Brain microvascular endothelial cell (primary cell): ENCODE measurements around the gene NUDC.
A peak's percentile ranks its signal among the peaks of the same experiment; 100 is the strongest.

Experiments
- DNase-seq: peaks from one replicate; pipeline ENCODE4 v3.0.0-alpha.2; 2020
- H3K27ac ChIP-seq: fragments of 250-450 bp; sonication (Bioruptor Pico); 2 replicates; pipeline ENCODE4 v1.5.1; 2020; ENCODE audit warnings: mild to moderate bottlenecking, moderate library complexity
- H3K27me3 ChIP-seq: fragments of 250-450 bp; sonication (Bioruptor Pico); replicated peaks from 2 replicates; pipeline ENCODE4 v1.5.1; 2020; ENCODE audit warnings: mild to moderate bottlenecking
- H3K36me3 ChIP-seq: fragments of 250-450 bp; sonication (Bioruptor Pico); replicated peaks from 2 replicates; pipeline ENCODE4 v1.5.1; 2020; ENCODE audit warnings: mild to moderate bottlenecking
- H3K4me3 ChIP-seq: 2 replicates; pipeline ENCODE4 v1.5.1; 2011; ENCODE audit warnings: low read depth, mild to moderate bottlenecking, control low read depth, low read length, moderate library complexity
- CTCF ChIP-seq: IDR thresholded peaks from 2 replicates; pipeline ENCODE4 v1.5.1; 2011; ENCODE audit warnings: low read depth, mild to moderate bottlenecking, moderate library complexity, low read length, control low read depth, inconsistent platforms; ENCODE audit errors: missing control alignments
- in situ Hi-C: cut with HindIII; loops from 2 replicates; pipeline ENCODE4 v1.10.0; 2017; ENCODE audit warnings: low sequenced_read_pairs, low pct_ligation_motif_present

The NUDC gene

GRCh38 chr1:26956321-26956720, 34.8 kb downstream of the NUDC start:
- Histone ChIP-seq H3K4me3 (no peak overlapping the region), H3K36me3 (no peaks in the 10 kb centered on the region), H3K27me3 (peaks cover 10% of the 10 kb centered on the region), H3K27ac (no peak overlapping the region)
- DNase-seq = no peak
- TF ChIP-seq CTCF = no peak
- in situ Hi-C loops = loop anchor here (25.0 kb wide), 1 partner anchor 106 kb away; no protein-coding TSS in a partner anchor

- in situ Hi-C loops = loop anchor here (25.0 kb wide), 1 partner anchor 105 kb away; no protein-coding TSS in a partner anchor
- Histone ChIP-seq H3K36me3 (no peaks in the 10 kb centered on the region), H3K27me3 (peaks cover 10% of the 10 kb centered on the region), H3K27ac (no peak overlapping the region), H3K4me3 (no peak overlapping the region)
- no peak for DNase-seq
- TF ChIP-seq CTCF = no peak
These were observed 35.8 kb downstream of the NUDC start for GRCh38 chr1:26957306-26957705.

GRCh38 chr1:26959270-26959669, 37.7 kb downstream of the NUDC start:
- TF ChIP-seq CTCF = no peak
- Histone ChIP-seq H3K27ac (no peak overlapping the region), H3K27me3 (peaks cover 10% of the 10 kb centered on the region), H3K36me3 (no peaks in the 10 kb centered on the region), H3K4me3 (no peak overlapping the region)
- no peak for DNase-seq
- in situ Hi-C loops = loop anchor here (25.0 kb wide), 1 partner anchor 103 kb away; no protein-coding TSS in a partner anchor

- DNase-seq = no peak
- Histone ChIP-seq H3K4me3 (peak within 1 kb of the TSS; percentile 34), H3K27me3 (peaks cover 10% of the 10 kb centered on the region), H3K36me3 (no peaks in the 10 kb centered on the region), H3K27ac (no peak within 1 kb of the TSS)
- in situ Hi-C loops = loop anchor here (25.0 kb wide), 1 partner anchor 102 kb away; no protein-coding TSS in a partner anchor
- no peak for TF ChIP-seq CTCF
These were observed 38.4 kb downstream of the NUDC start, which contains the start of gene KDF1 for GRCh38 chr1:26959722-26960624. TSS of gene KDF1 (minus strand) at chr1:26960468. CDS start at chr1:26952380, 8,088 bp downstream.

GRCh38 chr1:26960625-26960966, 39.1 kb downstream of the NUDC start:
- TF ChIP-seq CTCF = no peak
- no peak overlapping the region for H3K27ac ChIP-seq
- no peaks in the 10 kb centered on the region for H3K36me3 ChIP-seq
- in situ Hi-C loops = loop anchor here (25.0 kb wide), 1 partner anchor 102 kb away; no protein-coding TSS in a partner anchor
- DNase-seq = no peak
- H3K4me3 ChIP-seq = no peak overlapping the region
- H3K27me3 ChIP-seq = peaks cover 10% of the 10 kb centered on the region
